Measurements from ENCODE around the gene SMTNL1. TPM values are rescaled to one million over a fixed set of nuclear protein-coding genes. Genes with fewer than 3 reads are reported as not detected.

The SMTNL1 gene
- total RNA-seq, 1 experiment from 2014 or later = not detected

DNA sequence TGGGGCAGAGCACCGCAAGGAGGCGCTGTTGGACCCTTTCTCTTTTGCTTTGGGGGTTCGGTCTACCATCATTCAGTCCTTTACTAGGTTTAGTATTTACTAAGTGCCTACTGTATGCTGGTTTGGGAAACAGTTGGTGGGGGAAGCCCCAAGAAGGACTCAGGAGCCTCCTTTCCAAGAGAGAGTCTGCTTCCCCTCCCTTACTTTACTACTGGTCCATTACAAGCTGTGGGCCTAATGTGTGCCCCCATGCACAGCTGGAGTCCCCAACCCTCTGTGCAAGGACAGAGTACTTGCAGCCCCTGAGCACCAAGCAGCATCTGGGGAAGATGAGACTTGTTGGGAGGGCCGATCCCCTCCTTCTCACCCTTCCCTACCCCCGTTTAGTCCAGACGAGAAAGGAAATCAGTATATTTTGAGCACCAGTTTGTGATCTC lies 31.0 kb downstream of the SMTNL1 start:
- no peak overlapping the region for H3K4ac ChIP-seq (ENCODE audit: low read depth, low read length)
- H3K27ac Mint-ChIP-seq = peak overlapping the region; percentile 85 to 93 (median 91)
- H3K79me2 ChIP-seq (ENCODE audit: insufficient read depth, low read length) = no peaks in the 10 kb centered on the region
- no peaks in the 10 kb centered on the region for H3K79me1 ChIP-seq (ENCODE audit: insufficient read depth, low read depth, low read length, poor library complexity, severe bottlenecking)
- H3K56ac ChIP-seq (ENCODE audit: insufficient read length, low read depth, low read length) = no peak overlapping the region
- no peaks in the 10 kb centered on the region for H4K20me1 ChIP-seq (ENCODE audit: control insufficient read depth, insufficient read depth, insufficient read length)
- H2AFZ ChIP-seq (ENCODE audit: low read length) = no peak overlapping the region
- no peaks in the 10 kb centered on the region; the same call in 1 of the 2 replicates for H3K4me1 ChIP-seq (ENCODE audit: insufficient read depth, low read length)
- H3K23me2 ChIP-seq (ENCODE audit: insufficient read length, low read depth, low read length, poor library complexity, severe bottlenecking) = peaks cover 8% of the 10 kb centered on the region
- no peak overlapping the region for H4K91ac ChIP-seq (ENCODE audit: insufficient read length, low read depth, low read length)
- peak; percentile 83 for DNase-seq
- WGBS (ENCODE audit: extremely low coverage, insufficient read length, low lambda C conversion rate) = no CpG with 5 or more reads among the region's 6 CpGs
- no peak overlapping the region for H3K27ac ChIP-seq (ENCODE audit: insufficient read length, low read depth, low read length)
- H3K9me3 ChIP-seq (ENCODE audit: control insufficient read depth, low read depth, low read length) = no peaks in the 10 kb centered on the region
- H4K8ac ChIP-seq (replicated peaks; ENCODE audit: insufficient read length, low read depth, low read length) = no peak overlapping the region
- H3K18ac ChIP-seq (ENCODE audit: insufficient read length, low read depth, low read length) = no peak overlapping the region
- no peak overlapping the region for H4K5ac ChIP-seq (ENCODE audit: insufficient read length, low read depth, low read length)
- no peaks in the 10 kb centered on the region for H3K9me3 Mint-ChIP-seq
- no peak overlapping the region for H2BK5ac ChIP-seq (ENCODE audit: insufficient read length, low read length)
- H2BK120ac ChIP-seq (ENCODE audit: low read depth, low read length, poor library complexity, severe bottlenecking) = no peak overlapping the region
- H3K4me1 Mint-ChIP-seq = peaks cover 26 to 29% of the 10 kb centered on the region in 2 experiments
- no peak overlapping the region; the same call in 1 of the 2 replicates for H3K14ac ChIP-seq (ENCODE audit: insufficient read depth, low read length)
- TF ChIP-seq, protein P1, sequence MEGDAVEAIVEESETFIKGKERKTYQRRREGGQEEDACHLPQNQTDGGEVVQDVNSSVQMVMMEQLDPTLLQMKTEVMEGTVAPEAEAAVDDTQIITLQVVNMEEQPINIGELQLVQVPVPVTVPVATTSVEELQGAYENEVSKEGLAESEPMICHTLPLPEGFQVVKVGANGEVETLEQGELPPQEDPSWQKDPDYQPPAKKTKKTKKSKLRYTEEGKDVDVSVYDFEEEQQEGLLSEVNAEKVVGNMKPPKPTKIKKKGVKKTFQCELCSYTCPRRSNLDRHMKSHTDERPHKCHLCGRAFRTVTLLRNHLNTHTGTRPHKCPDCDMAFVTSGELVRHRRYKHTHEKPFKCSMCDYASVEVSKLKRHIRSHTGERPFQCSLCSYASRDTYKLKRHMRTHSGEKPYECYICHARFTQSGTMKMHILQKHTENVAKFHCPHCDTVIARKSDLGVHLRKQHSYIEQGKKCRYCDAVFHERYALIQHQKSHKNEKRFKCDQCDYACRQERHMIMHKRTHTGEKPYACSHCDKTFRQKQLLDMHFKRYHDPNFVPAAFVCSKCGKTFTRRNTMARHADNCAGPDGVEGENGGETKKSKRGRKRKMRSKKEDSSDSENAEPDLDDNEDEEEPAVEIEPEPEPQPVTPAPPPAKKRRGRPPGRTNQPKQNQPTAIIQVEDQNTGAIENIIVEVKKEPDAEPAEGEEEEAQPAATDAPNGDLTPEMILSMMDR (conservative IDR thresholded peaks at IDR 0.05) = peak; percentile 95; the same call in 2 of the 3 replicates
- no peak overlapping the region for H3T11ph ChIP-seq (ENCODE audit: low read length)
- no peak overlapping the region for H2BK15ac ChIP-seq (ENCODE audit: low read depth, low read length)
- no peak overlapping the region for H3K9ac ChIP-seq (ENCODE audit: extremely low read depth, insufficient read length, low read length)
- H3K36me3 Mint-ChIP-seq (ENCODE audit: insufficient read depth in 1 of 3, low read depth in 3 of 3) = no peaks in the 10 kb centered on the region; a peak in 1 of 7 replicates
- no peak overlapping the region for H2AK5ac ChIP-seq (ENCODE audit: insufficient read length, low read length)
- no peak overlapping the region for H3K23ac ChIP-seq (ENCODE audit: insufficient read length, low read depth, low read length)
- H3K4me2 ChIP-seq (ENCODE audit: insufficient read depth, insufficient read length, low read length) = peak overlapping the region; percentile 82
- no peak overlapping the region for H2BK20ac ChIP-seq (ENCODE audit: low read depth, low read length, poor library complexity, severe bottlenecking)
- H3K4me3 Mint-ChIP-seq = peak overlapping the region; percentile 86 to 98
- H3K27me3 ChIP-seq (ENCODE audit: insufficient read depth, low read length) = no peaks in the 10 kb centered on the region; the same call in 1 of the 2 replicates
- peaks cover 15% of the 10 kb centered on the region for H3K27me3 Mint-ChIP-seq (ENCODE audit: low read depth)
- no peak overlapping the region for H2BK12ac ChIP-seq (ENCODE audit: insufficient read length, low read depth, low read length)

Data from H9 (cell line).